Tibial nerve (tissue), 4 donors: Measurements from ENCODE around the gene NINJ2. TPM values are rescaled to one million over a fixed set of nuclear protein-coding genes. Genes with fewer than 3 reads are reported as not detected.

Source experiments
- DNase-seq, 2 donors: peaks; one replicate each; pipeline ENCODE4 v3.0.0-alpha.2; 2019; ENCODE audit warnings: low spot score in 2 of 2
- H3K27ac ChIP-seq, 4 donors: fragments of 200-600 bp; sonication (generic) in 3 of 4; one replicate each; pipeline ENCODE4 v1.5.1; 2017 to 2019; ENCODE audit warnings: mild to moderate bottlenecking in 1 of 4
- H3K27me3 ChIP-seq, 2 donors: fragments of 200-600 bp; sonication (generic) in 1 of 2; one replicate each; pipeline versions ENCODE4 v1.5.1 to v1.6.0; 2017 to 2019
- H3K36me3 ChIP-seq, 3 donors: fragments of 200-600 bp; sonication (generic); one replicate each; pipeline ENCODE4 v1.5.1; 2018 to 2019
- H3K4me1 ChIP-seq, 4 donors: fragments of 200-600 bp; sonication (generic) in 3 of 4; one replicate each; pipeline ENCODE4 v1.5.1; 2017 to 2019
- H3K4me3 ChIP-seq, 4 donors: fragments of 200-600 bp; sonication (generic) in 3 of 4; one replicate each; pipeline ENCODE4 v1.5.1; 2017 to 2019; ENCODE audit warnings: mild to moderate bottlenecking in 1 of 4, moderate library complexity in 1 of 4
- H3K9me3 ChIP-seq, 4 donors: fragments of 200-600 bp; sonication (generic) in 3 of 4; one replicate each; pipeline ENCODE4 v1.5.1; 2017 to 2019
- CTCF ChIP-seq, 5 experiments: fragments of 200-600 bp in 3 of 5; fragments of 450-650 bp in 2 of 5; sonication (generic) in 3 of 5; IDR thresholded peaks; one replicate each; pipeline ENCODE4 v1.5.1; 2016 to 2019; ENCODE audit warnings: antibody characterized with exemption in 5 of 5, mild to moderate bottlenecking in 3 of 5, moderate library complexity in 2 of 5
- EP300 ChIP-seq, 2 donors: sonication (generic); formaldehyde crosslinking; IDR thresholded peaks; one replicate each; pipeline ENCODE4 v1.6.1; 2017; ENCODE audit warnings: antibody characterized with exemption in 2 of 2, mild to moderate bottlenecking in 1 of 2
- POLR2A ChIP-seq, 2 donors: fragments of 450-650 bp; IDR thresholded peaks; one replicate each; pipeline ENCODE4 v1.6.1; 2017; ENCODE audit warnings: antibody characterized with exemption in 2 of 2, mild to moderate bottlenecking in 2 of 2, moderate library complexity in 2 of 2
- WGBS, 2 donors: methylation state at CpG; one replicate each; pipeline ENCODE4 v1.1.5; 2018; 5-methylcytosine and 5-hydroxymethylcytosine counted together
- total RNA-seq, 4 donors: library from RNA; depleted of rRNA; stranded (reverse); fragments of >200 nt; gene quantifications; one replicate each; pipeline ENCODE4 v1.1.0, GENCODE V29; 2016

The NINJ2 gene
- total RNA-seq, 4 donors from 2014 or later, result 8.4 to 17.7 (median 12.6) TPM

GRCh38 chr12:647385-648085 is 15.7 kb downstream of the NINJ2 start:
- no peak overlapping the region for H3K4me3 ChIP-seq
- TF ChIP-seq EP300 (IDR thresholded peaks at IDR 0.05) (no peak), POLR2A (IDR thresholded peaks at IDR 0.05) (no peak), CTCF (IDR thresholded peaks at IDR 0.05) (no peak)
- WGBS, 2 donors, result 82 to 84% methylated on average over 7 of the region's 7 CpGs
- no peaks in the 10 kb centered on the region for H3K36me3 ChIP-seq
- H3K27ac ChIP-seq, result peak overlapping the region; percentile 66 to 98 (median 82)
- H3K9me3 ChIP-seq, result no peaks in the 10 kb centered on the region
- no peaks in the 10 kb centered on the region for H3K27me3 ChIP-seq
- DNase-seq, result no peak
- peaks cover 0 to 46% (median 18%) of the 10 kb centered on the region in 4 donors for H3K4me1 ChIP-seq

- Histone ChIP-seq H3K4me3 (no peak overlapping the region), H3K9me3 (no peaks in the 10 kb centered on the region), H3K36me3 (no peaks in the 10 kb centered on the region), H3K27me3 (no peaks in the 10 kb centered on the region), H3K4me1 (peaks cover 0 to 46% (median 18%) of the 10 kb centered on the region in 4 donors), H3K27ac (peak overlapping the region; percentile 66 to 98 (median 82))
- TF ChIP-seq POLR2A (IDR thresholded peaks at IDR 0.05) (no peak), EP300 (IDR thresholded peaks at IDR 0.05) (peak in 1 of 2 donors; percentile 74), CTCF (IDR thresholded peaks at IDR 0.05) (no peak)
- peak; percentile 62 to 64 for DNase-seq
- 60 to 72% methylated on average over 14 of the region's 14 CpGs for WGBS, 2 donors
Measured at GRCh38 chr12:646442-647384, 16.5 kb downstream of the NINJ2 start.

DNA sequence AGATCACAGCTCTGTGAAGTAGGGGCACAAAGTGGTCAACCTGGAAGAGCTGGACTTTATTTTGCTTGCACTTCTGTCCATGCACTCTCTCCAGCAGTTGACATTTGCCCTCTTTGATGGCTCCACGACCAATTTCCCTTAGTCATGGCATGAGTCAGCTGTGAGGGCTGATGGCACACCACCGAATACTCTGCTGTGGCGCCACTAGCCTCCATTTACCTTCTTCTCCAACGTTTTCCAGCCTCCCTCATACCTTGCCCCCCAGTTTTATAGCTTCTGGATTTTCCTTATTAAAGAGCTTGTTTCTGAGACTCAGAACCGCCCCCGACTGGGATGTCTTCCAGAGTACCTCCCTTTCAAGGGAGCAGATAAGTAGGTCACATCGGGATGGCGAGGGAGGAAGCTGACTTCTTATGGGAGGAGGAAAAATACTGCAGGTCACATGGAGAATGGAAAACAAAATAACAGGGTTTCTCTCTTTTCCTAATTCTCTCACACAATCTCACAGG is 17.6 kb downstream of the NINJ2 start:
- Histone ChIP-seq H3K27ac (peak overlapping the region; percentile 66 to 98 (median 82)), H3K36me3 (no peaks in the 10 kb centered on the region), H3K27me3 (no peaks in the 10 kb centered on the region), H3K4me1 (peaks cover 0 to 46% (median 18%) of the 10 kb centered on the region in 4 donors), H3K4me3 (no peak overlapping the region), H3K9me3 (no peaks in the 10 kb centered on the region)
- 27 to 30% methylated on average over 8 of the region's 8 CpGs for WGBS, 2 donors
- TF ChIP-seq CTCF (IDR thresholded peaks at IDR 0.05) (no peak), EP300 (IDR thresholded peaks at IDR 0.05) (peak in 1 of 2 donors; percentile 4), POLR2A (IDR thresholded peaks at IDR 0.05) (no peak)
- DNase-seq, result peak in 1 of 2 donors; percentile 53

DNA sequence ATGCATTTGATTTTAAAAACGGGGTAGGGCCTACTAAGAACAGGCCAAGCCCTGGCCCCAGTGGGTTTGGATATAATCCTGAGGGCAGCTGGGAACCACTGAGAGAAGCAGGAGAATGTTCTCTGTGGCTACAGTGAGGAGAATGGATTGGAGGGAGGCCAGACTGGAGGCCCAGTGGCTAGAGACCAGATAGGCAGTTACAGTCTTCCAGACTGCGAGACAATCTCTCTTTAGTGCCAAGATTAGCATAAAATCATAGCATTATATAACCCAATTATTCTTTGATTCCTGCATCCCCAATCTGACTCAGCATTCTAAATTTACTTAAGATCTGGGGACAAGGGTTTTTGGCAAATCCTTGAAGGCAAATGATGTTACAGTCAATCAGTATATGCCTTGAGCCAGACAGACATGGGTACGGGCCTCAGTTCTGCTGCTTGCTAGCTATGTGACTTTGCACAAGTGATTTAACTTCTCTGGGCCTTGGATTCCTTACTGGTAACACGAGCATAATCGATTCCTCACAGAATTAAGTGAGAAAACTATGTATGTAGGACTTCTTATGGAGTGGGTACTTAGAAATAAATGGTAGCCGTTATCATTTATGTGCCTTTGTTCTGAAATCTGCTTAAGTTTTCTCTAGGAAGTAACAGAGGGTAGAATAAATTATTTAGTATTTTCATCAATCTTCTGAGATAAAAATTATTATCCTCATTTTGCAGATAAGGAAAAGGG is 18.3 kb downstream of the NINJ2 start:
- no peak overlapping the region for H3K4me3 ChIP-seq
- DNase-seq, result no peak
- H3K36me3 ChIP-seq, result no peaks in the 10 kb centered on the region
- no peaks in the 10 kb centered on the region for H3K27me3 ChIP-seq
- TF ChIP-seq EP300 (IDR thresholded peaks at IDR 0.05) (no peak), POLR2A (IDR thresholded peaks at IDR 0.05) (no peak), CTCF (IDR thresholded peaks at IDR 0.05) (no peak)
- peaks cover 0 to 46% (median 18%) of the 10 kb centered on the region in 4 donors for H3K4me1 ChIP-seq
- no peaks in the 10 kb centered on the region for H3K9me3 ChIP-seq
- H3K27ac ChIP-seq, result peak overlapping the region in 3 of 4 donors; percentile 8 to 98 (median 96)
- 54 to 61% methylated on average over 6 of the region's 6 CpGs for WGBS, 2 donors
